HepG2 (cell line): ENCODE data around the gene PKIG. TPM values are rescaled to one million over a fixed set of nuclear protein-coding genes. Genes with fewer than 3 reads are reported as not detected.

Experiments used
- ATAC-seq: fragments of 200-7000 bp; cut with Tn5 transposase; 3 replicates; pipeline ENCODE4 v1.9.1; 2020; ENCODE audit warnings: mild to moderate bottlenecking, moderate library complexity
- BruUV-seq: library from RNA; stranded (reverse); fragments of 400-500 nt; replicated peaks from 2 replicates; lab custom pipeline; 2021; lab: Mats Ljungman, UMichigan
- CTCF ChIA-PET: fragments of 300-600 bp; formaldehyde crosslinking; extraction: SDS; loops from one replicate; lab custom pipeline; 2021; ENCODE audit warnings: low total read pairs, inconsistent platforms, low intra/inter-chr PET ratio; lab: Yijun Ruan, JAX
- POLR2A ChIA-PET: fragments of 350-600 bp; sonication (Branson Sonifier 250); formaldehyde crosslinking; loops from one replicate; lab custom pipeline; 2020; ENCODE audit warnings: antibody characterized with exemption, inconsistent platforms; lab: Yijun Ruan, JAX
- DNase-seq: peaks from one replicate; pipeline ENCODE4 v3.0.0-alpha.2; 2015; ENCODE audit warnings: low spot score
- FAIRE-seq: peaks from 3 replicates; lab custom pipeline; 2011; peaks lifted over from hg19 to GRCh38; lab: Jason Lieb, UNC
- H2AFZ ChIP-seq: one replicate; pipeline ENCODE4 v1.6.1; 2011; ENCODE audit warnings: low read length, inconsistent platforms
- H3K27ac ChIP-seq: fragments of 300-600 bp; 3 replicates; pipeline ENCODE4 v1.8.0; 2011; ENCODE audit warnings: mixed run types, mild to moderate bottlenecking, mixed read lengths, low read length, inconsistent platforms; ENCODE audit not compliant: insufficient read depth; ENCODE audit errors: extremely low read length
- H3K27me3 ChIP-seq, 2 experiments: fragments of 200-600 bp in 1 of 2; 2 replicates in 1 of 2; 3 replicates in 1 of 2; pipeline versions ENCODE4 v1.6.0 to v1.8.0; 2011; ENCODE audit warnings: low read length in 2 of 2, mild to moderate bottlenecking in 2 of 2, moderate library complexity in 2 of 2, inconsistent platforms in 1 of 2; ENCODE audit not compliant: insufficient read depth in 2 of 2, control insufficient read depth in 1 of 2
- H3K36me3 ChIP-seq, 2 experiments: fragments of 200-600 bp in 1 of 2; replicated peaks in 1 of 2; 2 replicates in 1 of 2; 3 replicates in 1 of 2; pipeline versions ENCODE4 v1.5.1 to v1.8.0; 2011; ENCODE audit warnings: low read length in 2 of 2, inconsistent platforms in 1 of 2; ENCODE audit not compliant: insufficient read depth in 2 of 2, control insufficient read depth in 1 of 2
- H3K4me1 ChIP-seq: 2 replicates; pipeline ENCODE4 v1.5.1; 2012; ENCODE audit warnings: low read length, inconsistent platforms; ENCODE audit not compliant: insufficient read depth
- H3K4me2 ChIP-seq: 2 replicates; pipeline ENCODE4 v1.6.0; 2011; ENCODE audit warnings: low read depth, low read length, inconsistent platforms
- H3K4me3 ChIP-seq, 3 experiments: fragments of 200-600 bp in 1 of 3; sonication (generic), shearing (Covaris generic) in 1 of 3; replicated peaks in 1 of 3; 2 replicates each; pipeline ENCODE4 v1.5.1; 2011 to 2016; ENCODE audit warnings: low read length in 3 of 3, inconsistent platforms in 2 of 3, low read depth in 2 of 3, mild to moderate bottlenecking in 2 of 3, control low read depth in 1 of 3, mixed read lengths in 1 of 3; ENCODE audit not compliant: insufficient read depth in 1 of 3
- H3K79me2 ChIP-seq: one replicate; pipeline ENCODE4 v1.6.1; 2011; ENCODE audit warnings: low read length, inconsistent platforms; ENCODE audit not compliant: insufficient read depth
- H3K9ac ChIP-seq: 2 replicates; pipeline ENCODE4 v1.6.0; 2011; ENCODE audit warnings: mild to moderate bottlenecking, low read depth, low read length, inconsistent platforms; ENCODE audit not compliant: insufficient read depth
- H3K9me3 ChIP-seq: 2 replicates; pipeline ENCODE4 v1.5.1; 2012; ENCODE audit warnings: mild to moderate bottlenecking, low read length
- H4K20me1 ChIP-seq: 2 replicates; pipeline ENCODE4 v1.6.0; 2011; ENCODE audit warnings: inconsistent platforms, mild to moderate bottlenecking, low read length, moderate library complexity; ENCODE audit not compliant: insufficient read depth
- BCL6 ChIP-seq: IDR thresholded peaks from 2 replicates; pipeline ENCODE4 v1.6.1; 2016; ENCODE audit warnings: missing genetic modification reagents, missing compliant biosample characterization
- CBFB ChIP-seq: sonication (generic); formaldehyde crosslinking; IDR thresholded peaks from 2 replicates; pipeline ENCODE4 v1.4.0; 2020; ENCODE audit warnings: missing genetic modification reagents
- DZIP1 ChIP-seq: sonication (generic); formaldehyde crosslinking; IDR thresholded peaks from 2 replicates; pipeline ENCODE4 v1.5.0; 2020; ENCODE audit warnings: mild to moderate bottlenecking, missing genetic modification reagents
- ETV6 ChIP-seq: sonication (generic); formaldehyde crosslinking; conservative IDR thresholded peaks from 2 replicates; pipeline ENCODE4 v1.4.0; 2020; ENCODE audit warnings: missing genetic modification reagents
- FOSL2 ChIP-seq: sonication (generic); formaldehyde crosslinking; IDR thresholded peaks from 2 replicates; pipeline ENCODE4 v1.4.0; 2020; ENCODE audit warnings: missing genetic modification reagents
- GTF2F1 ChIP-seq: fragments of 150-350 bp; IDR thresholded peaks from 2 replicates; pipeline ENCODE4 v1.6.1; 2014; ENCODE audit warnings: low read length
- HHEX ChIP-seq: IDR thresholded peaks from 2 replicates; pipeline ENCODE4 v1.6.1; 2016; ENCODE audit warnings: control low read depth
- HNF4A ChIP-seq: sonication (generic); formaldehyde crosslinking; IDR thresholded peaks from 2 replicates; pipeline ENCODE4 v1.4.0; 2020; ENCODE audit warnings: missing genetic modification reagents
- IKZF5 ChIP-seq: IDR thresholded peaks from 2 replicates; pipeline ENCODE4 v1.6.1; 2018; ENCODE audit warnings: missing genetic modification reagents, mild to moderate bottlenecking, missing compliant biosample characterization
- KDM4B ChIP-seq: sonication (generic); formaldehyde crosslinking; IDR thresholded peaks from 2 replicates; pipeline ENCODE4 v1.4.0; 2020; ENCODE audit warnings: missing genetic modification reagents
- KLF6 ChIP-seq: IDR thresholded peaks from 2 replicates; pipeline ENCODE4 v1.8.0; 2016; ENCODE audit warnings: missing biosample characterization, missing genetic modification reagents
- MBD4 ChIP-seq: IDR thresholded peaks from 2 replicates; pipeline ENCODE4 v1.6.1; 2012; ENCODE audit warnings: low read length, inconsistent platforms, borderline replicate concordance
- MED13 ChIP-seq: sonication (generic); formaldehyde crosslinking; IDR thresholded peaks from 2 replicates; pipeline ENCODE4 v1.5.0; 2020; ENCODE audit warnings: missing genetic modification reagents
- MTF2 ChIP-seq: sonication (generic); formaldehyde crosslinking; IDR thresholded peaks from 2 replicates; pipeline ENCODE4 v1.5.0; 2020; ENCODE audit warnings: missing genetic modification reagents, borderline replicate concordance
- THAP11 ChIP-seq: IDR thresholded peaks from 2 replicates; pipeline ENCODE4 v1.6.1; 2016; ENCODE audit warnings: missing biosample characterization, missing genetic modification reagents
- ZFP82 ChIP-seq: sonication (generic); formaldehyde crosslinking; IDR thresholded peaks from 2 replicates; pipeline ENCODE4 v1.5.1; 2020; ENCODE audit warnings: mild to moderate bottlenecking, missing genetic modification reagents, borderline replicate concordance
- ZNF30 ChIP-seq: sonication (generic); formaldehyde crosslinking; IDR thresholded peaks from 2 replicates; pipeline ENCODE4 v1.5.0; 2020; ENCODE audit warnings: mild to moderate bottlenecking, missing genetic modification reagents
- ZNF343 ChIP-seq: sonication (generic); formaldehyde crosslinking; IDR thresholded peaks from 2 replicates; pipeline ENCODE4 v1.4.0; 2020; ENCODE audit warnings: mild to moderate bottlenecking, missing genetic modification reagents
- ZNF709 ChIP-seq: sonication (generic); formaldehyde crosslinking; IDR thresholded peaks from 2 replicates; pipeline ENCODE4 v1.5.0; 2020; ENCODE audit warnings: mild to moderate bottlenecking, missing genetic modification reagents
- ZNF773 ChIP-seq: sonication (generic); formaldehyde crosslinking; IDR thresholded peaks from 2 replicates; pipeline ENCODE4 v1.4.0; 2020; ENCODE audit warnings: missing genetic modification reagents, borderline replicate concordance
- ZSCAN21 ChIP-seq: sonication (generic); formaldehyde crosslinking; IDR thresholded peaks from 2 replicates; pipeline ENCODE4 v1.8.0; 2022; ENCODE audit warnings: mild to moderate bottlenecking, missing genetic modification reagents, moderate library complexity, borderline replicate concordance
- in situ Hi-C: cut with HindIII; loops from 2 replicates; pipeline ENCODE4 v1.10.0; 2017; ENCODE audit warnings: low pct_unique_long_range_greater_than_20kb; ENCODE audit not compliant: extremely low pct_ligation_motif_present
- intact Hi-C: fragments of 100-400 bp; cut with micrococcal nuclease; formaldehyde crosslinking; loops from one replicate; pipeline ENCODE4 v1.10.0; 2022; ENCODE audit not compliant: unreplicated experiment
- polyA plus RNA-seq, 8 experiments: library from polyadenylated mRNA; depleted of rRNA in 3 of 8; stranded (reverse) in 7 of 8; unstranded in 1 of 8; fragments of >200 nt; fragmentation: Illumina TruSeq in 4 of 8; extraction: Trizol in 4 of 8; gene quantifications; 2 replicates each; pipeline versions ENCODE4 v1.2.1 to v1.2.3, GENCODE V29; 2011 to 2016; ENCODE audit warnings: low read depth in 4 of 8, missing spikeins in 1 of 8, mixed read lengths in 1 of 8; ENCODE audit not compliant: insufficient read depth in 1 of 8
- total RNA-seq, 5 experiments: library from RNA; depleted of rRNA; stranded (reverse); fragments of >200 nt; fragmentation: Illumina TruSeq; extraction: Trizol; gene quantifications; 2 replicates each; pipeline ENCODE4 v1.2.3, GENCODE V29; 2016; ENCODE audit warnings: low read depth in 1 of 5

The PKIG gene
- total and polyA plus RNA-seq, 2 of the 13 experiments (the other 11 are each of a cell fraction or from before 2014, with no cell fraction given): 30.8 to 44.5 TPM

DNA sequence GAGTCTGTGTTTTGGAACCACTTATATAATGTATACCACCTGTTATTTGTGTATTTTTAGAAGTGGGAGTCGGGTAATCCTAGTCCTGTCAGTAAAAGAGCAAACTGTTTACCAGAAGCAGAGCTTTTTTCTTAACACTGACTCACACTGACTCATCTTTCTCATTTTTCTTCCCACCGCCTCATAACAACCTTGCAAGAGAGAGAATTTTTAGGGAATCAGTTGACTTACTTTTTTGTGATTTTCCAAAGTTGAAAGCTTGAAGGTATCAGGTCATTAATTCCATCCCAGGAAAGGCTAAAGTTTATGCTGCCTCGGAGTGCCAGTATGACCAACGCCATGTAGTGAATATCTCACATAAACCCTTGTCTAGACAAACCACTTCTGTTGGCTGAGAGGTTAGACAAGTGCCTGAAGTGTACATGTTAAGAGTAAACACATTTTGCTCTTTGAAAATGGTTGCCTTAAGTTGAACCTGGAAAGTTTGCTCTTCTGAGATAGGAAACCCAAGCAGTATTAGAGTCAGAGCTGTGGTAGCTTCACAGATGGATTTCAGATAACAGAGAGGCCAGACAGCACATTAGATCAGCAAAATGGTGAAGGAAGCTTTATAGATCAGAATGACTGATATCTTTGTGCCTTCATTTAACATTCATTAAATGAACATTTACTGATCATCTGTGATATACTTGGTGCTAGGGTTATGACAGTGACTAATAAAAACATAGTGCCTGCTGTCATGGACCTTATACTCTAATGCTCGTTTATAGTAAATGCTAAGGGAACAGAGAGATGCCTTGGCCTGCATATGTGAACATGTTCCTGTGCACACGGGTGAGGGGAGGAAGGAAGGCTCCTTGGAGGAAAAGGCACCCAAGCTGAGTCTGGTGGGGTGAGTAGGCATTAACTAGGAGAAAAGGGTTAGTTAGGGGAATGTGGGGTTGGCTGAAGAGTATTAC is 29.1 kb upstream of the PKIG start (continued):
- TF ChIP-seq ZSCAN21 (no peak), FOSL2 (peak; percentile 56; the same call in 1 of the 2 replicates), ETV6 (CRISPR knock-in tag) (no peak), IKZF5 (CRISPR knock-in tag) (0 out of 2 replicates have a peak, but pooled peaks have one; percentile 16), BCL6 (peak; percentile 62; the same call in 1 of the 2 replicates), KLF6 (CRISPR knock-in tag) (no peak), ZFP82 (CRISPR knock-in tag) (no peak), ZNF30 (CRISPR knock-in tag) (no peak)

- no peaks in the 10 kb centered on the region for H3K4me1 ChIP-seq
- in situ Hi-C loops (no loop called here), intact Hi-C loops (no loop called here)
- H2AFZ ChIP-seq: no peak overlapping the region
- no peak for ATAC-seq
- no peak overlapping the region for H3K9ac ChIP-seq
- FAIRE-seq: no peak
- no peak for DNase-seq
- H3K4me2 ChIP-seq: no peak overlapping the region
- ChIA-PET POLR2A (no interaction called here), CTCF (no interaction called here)
- no peak overlapping the region for H3K27ac ChIP-seq
- H4K20me1 ChIP-seq: no peaks in the 10 kb centered on the region
- no peaks in the 10 kb centered on the region for H3K9me3 ChIP-seq
- no peaks in the 10 kb centered on the region for H3K27me3 ChIP-seq
- H3K4me3 ChIP-seq: no peak overlapping the region
- no peaks in the 10 kb centered on the region for H3K36me3 ChIP-seq
- H3K79me2 ChIP-seq: peaks cover 5% of the 10 kb centered on the region
- no TSS peak for BruUV-seq
- TF ChIP-seq THAP11 (no peak), MTF2 (CRISPR knock-in tag) (no peak), GTF2F1 (no peak), DZIP1 (CRISPR knock-in tag) (no peak), CBFB (CRISPR knock-in tag) (no peak), ZNF773 (CRISPR knock-in tag) (no peak), MBD4 (no peak), HHEX (CRISPR knock-in tag) (no peak), MED13 (no peak), KDM4B (CRISPR knock-in tag) (no peak), ZNF709 (CRISPR knock-in tag) (no peak), ZNF343 (CRISPR knock-in tag) (no peak), HNF4A (no peak)
Observed at GRCh38 chr20:44559302-44559701, 23.1 kb upstream of the PKIG start.
